Left ventricle myocardium inferior (tissue), 1 donor: ENCODE data around the gene OR5H6. TPM values are rescaled to one million over a fixed set of nuclear protein-coding genes. Genes with fewer than 3 reads are reported as not detected.

Experiments used
- DNase-seq: peaks from one replicate; pipeline ENCODE4 v3.0.0-alpha.2; 2020
- H3K27ac ChIP-seq: fragments of 200-600 bp; replicated peaks from 2 replicates; pipeline ENCODE4 v1.8.0; 2021
- H3K27me3 ChIP-seq: fragments of 200-600 bp; 2 replicates; pipeline ENCODE4 v1.8.0; 2021; ENCODE audit warnings: low read depth
- H3K36me3 ChIP-seq: fragments of 200-600 bp; 2 replicates; pipeline ENCODE4 v1.8.0; 2021
- H3K4me1 ChIP-seq: fragments of 200-600 bp; 2 replicates; pipeline ENCODE4 v1.8.0; 2021
- H3K4me3 ChIP-seq: fragments of 200-600 bp; 2 replicates; pipeline ENCODE4 v1.8.0; 2021; ENCODE audit warnings: mild to moderate bottlenecking, moderate library complexity
- H3K9me3 ChIP-seq: fragments of 200-600 bp; replicated peaks from 2 replicates; pipeline ENCODE4 v1.8.0; 2021
- CTCF ChIP-seq: fragments of 200-600 bp; IDR thresholded peaks from 2 replicates; pipeline ENCODE4 v1.8.0; 2021; ENCODE audit warnings: antibody characterized with exemption, mild to moderate bottlenecking, borderline replicate concordance
- intact Hi-C: fragments of 100-400 bp; cut with micrococcal nuclease; formaldehyde crosslinking; loops from one replicate; pipeline ENCODE4 v1.11.0; 2022
- total RNA-seq: library from RNA; stranded (reverse); fragmentation: NEBNext Ultra II Directional; extraction: Animal tissue kit (Norgen Biotek cat#: 25700); gene quantifications from one replicate; pipeline ENCODE4 v1.2.1, GENCODE V29; 2021
- donor health status: DM: no; HTN: yes; CAD: no; lungs with severe emphysema.

The OR5H6 gene
- total RNA-seq, 1 donor from 2014 or later: not detected

GRCh38 chr3:98290916-98291315 is 26.9 kb downstream of the OR5H6 start:
- H3K4me3 ChIP-seq: no peak overlapping the region
- intact Hi-C loops: no loop called here
- no peaks in the 10 kb centered on the region for H3K36me3 ChIP-seq
- DNase-seq: no peak
- no peaks in the 10 kb centered on the region for H3K27me3 ChIP-seq
- no peak overlapping the region for H3K27ac ChIP-seq
- TF ChIP-seq CTCF: no peak
- H3K9me3 ChIP-seq: peaks cover 35% of the 10 kb centered on the region
- no peaks in the 10 kb centered on the region for H3K4me1 ChIP-seq

GRCh38 chr3:98291332-98291957 is 27.4 kb downstream of the OR5H6 start:
- no peak for DNase-seq
- no peak for TF ChIP-seq CTCF
- Histone ChIP-seq H3K4me1 (no peaks in the 10 kb centered on the region), H3K27me3 (no peaks in the 10 kb centered on the region), H3K36me3 (no peaks in the 10 kb centered on the region), H3K27ac (no peak overlapping the region), H3K9me3 (peaks cover 35% of the 10 kb centered on the region), H3K4me3 (no peak overlapping the region)
- intact Hi-C loops: no loop called here

Other genes with a start within 250 kb of the OR5H6 start
- gene GABRR3, start 228.9 kb upstream of the OR5H6 start, total RNA-seq: not detected
- gene OR5AC2, start 177.1 kb upstream of the OR5H6 start, total RNA-seq: not detected
- gene OR5H1, start 133.5 kb upstream of the OR5H6 start, total RNA-seq: not detected
- gene OR5H14, start 116.8 kb upstream of the OR5H6 start, total RNA-seq: not detected
- not detected for gene OR5H15, start 97.5 kb upstream of the OR5H6 start, total RNA-seq
- gene OR5H2, start 18.3 kb downstream of the OR5H6 start, total RNA-seq: not detected
- gene OR5K4, start 89.6 kb downstream of the OR5H6 start, total RNA-seq: not detected
- gene OR5K3, start 126.4 kb downstream of the OR5H6 start, total RNA-seq: not detected
- gene OR5K1, start 199.0 kb downstream of the OR5H6 start, total RNA-seq: not detected
- not detected for gene OR5K2, start 233.4 kb downstream of the OR5H6 start, total RNA-seq